Neural cell (in vitro differentiated cells): ENCODE measurements around the gene KRTAP10-2. TPM values are rescaled to one million over a fixed set of nuclear protein-coding genes. Genes with fewer than 3 reads are reported as not detected.

Source experiments
- H2AFZ ChIP-seq: fragments of 200-600, 300-800 bp; sonication (generic), shearing (Covaris generic); 2 replicates; pipeline ENCODE4 v1.6.0; 2014; ENCODE audit warnings: low read depth, mild to moderate bottlenecking, antibody characterized with exemption, low read length, moderate library complexity
- H3F3A ChIP-seq: fragments of 200-600 bp; shearing (Covaris generic); 2 replicates; pipeline ENCODE4 v1.6.1; 2016; ENCODE audit warnings: mild to moderate bottlenecking, moderate library complexity, mixed read lengths, antibody characterized with exemption, low read length; ENCODE audit not compliant: insufficient read depth, poor library complexity, severe bottlenecking
- H3K27ac ChIP-seq: fragments of 200-600, 300-800 bp; sonication (generic), shearing (Covaris generic); 2 replicates; pipeline ENCODE4 v1.5.1; 2014; ENCODE audit warnings: mild to moderate bottlenecking, low read length, moderate library complexity
- H3K27me3 ChIP-seq: fragments of 300-800, 200-600 bp; sonication (generic), shearing (Covaris generic); 2 replicates; pipeline ENCODE4 v1.6.0; 2014; ENCODE audit warnings: mild to moderate bottlenecking, low read depth, low read length, moderate library complexity; ENCODE audit not compliant: insufficient read depth
- H3K36me3 ChIP-seq: fragments of 300-800, 200-600 bp; sonication (generic), shearing (Covaris generic); 2 replicates; pipeline ENCODE4 v1.5.1; 2014; ENCODE audit warnings: mild to moderate bottlenecking, antibody characterized with exemption, low read length, moderate library complexity; ENCODE audit not compliant: insufficient read depth
- H3K4me2 ChIP-seq: fragments of 300-800, 200-600 bp; sonication (generic), shearing (Covaris generic); 2 replicates; pipeline ENCODE4 v1.6.0; 2014; ENCODE audit warnings: mild to moderate bottlenecking, low read length
- H3K4me3 ChIP-seq: fragments of 300-800, 200-600 bp; sonication (generic), shearing (Covaris generic); 2 replicates; pipeline ENCODE4 v1.5.1; 2014; ENCODE audit warnings: mild to moderate bottlenecking, low read length, moderate library complexity
- H3K79me2 ChIP-seq: fragments of 200-600 bp; shearing (Covaris generic); replicated peaks from 2 replicates; pipeline ENCODE4 v1.6.0; 2014; ENCODE audit warnings: mild to moderate bottlenecking, low read length, moderate library complexity; ENCODE audit not compliant: insufficient read depth
- H3K9ac ChIP-seq: fragments of 300-800, 200-600 bp; sonication (generic), shearing (Covaris generic); 2 replicates; pipeline ENCODE4 v1.6.1; 2016; ENCODE audit warnings: mild to moderate bottlenecking, low read length, mixed read lengths
- H3K9me2 ChIP-seq: fragments of 200-600 bp; shearing (Covaris generic); 2 replicates; pipeline ENCODE4 v1.6.1; 2016; ENCODE audit warnings: mild to moderate bottlenecking, low read length, mixed read lengths; ENCODE audit not compliant: insufficient read depth
- H3K9me3 ChIP-seq: fragments of 200-600, 300-800 bp; sonication (generic), shearing (Covaris generic); 2 replicates; pipeline ENCODE4 v1.6.1; 2016; ENCODE audit warnings: mild to moderate bottlenecking, mixed run types, low read length, moderate library complexity, mixed read lengths
- H4K20me1 ChIP-seq: fragments of 200-600 bp; shearing (Covaris generic); 2 replicates; pipeline ENCODE4 v1.6.1; 2016; ENCODE audit warnings: mild to moderate bottlenecking, mixed run types; ENCODE audit not compliant: insufficient read depth
- EP300 ChIP-seq: fragments of 450-650 bp; conservative IDR thresholded peaks from 2 replicates; pipeline ENCODE4 v1.6.1; 2014; ENCODE audit warnings: antibody characterized with exemption, mild to moderate bottlenecking, moderate library complexity; ENCODE audit not compliant: poor library complexity, severe bottlenecking
- EZH2 ChIP-seq: fragments of 200-600, 300-800 bp; shearing (Covaris generic), sonication (generic); IDR thresholded peaks from 2 replicates; pipeline ENCODE4 v1.6.1; 2014; ENCODE audit warnings: antibody characterized with exemption, low read length, borderline replicate concordance, mild to moderate bottlenecking; ENCODE audit not compliant: insufficient read depth, poor library complexity, severe bottlenecking
- MXI1 ChIP-seq: fragments of 450-650 bp; conservative IDR thresholded peaks from 2 replicates; pipeline ENCODE4 v1.6.1; 2014; ENCODE audit warnings: antibody characterized with exemption, mild to moderate bottlenecking; ENCODE audit not compliant: poor library complexity, severe bottlenecking
- POLR2AphosphoS5 ChIP-seq: IDR thresholded peaks from 2 replicates; pipeline ENCODE4 v1.6.1; 2012
- RAD21 ChIP-seq: fragments of 450-650 bp; conservative IDR thresholded peaks from 2 replicates; pipeline ENCODE4 v1.6.1; 2014; ENCODE audit warnings: antibody characterized with exemption, mild to moderate bottlenecking, moderate library complexity
- REST ChIP-seq: IDR thresholded peaks from 2 replicates; pipeline ENCODE4 v1.6.1; 2012; ENCODE audit warnings: borderline replicate concordance
- SMC3 ChIP-seq: fragments of 450-650 bp; conservative IDR thresholded peaks from 2 replicates; pipeline ENCODE4 v1.6.1; 2014; ENCODE audit warnings: antibody characterized with exemption, mild to moderate bottlenecking, moderate library complexity; ENCODE audit not compliant: poor library complexity
- TAF1 ChIP-seq: IDR thresholded peaks from 2 replicates; pipeline ENCODE4 v1.6.1; 2012; ENCODE audit warnings: low read depth
- polyA plus RNA-seq: library from polyadenylated mRNA; depleted of rRNA; stranded (reverse); fragments of >200 nt; gene quantifications from 2 replicates; pipeline ENCODE4 v1.2.3, GENCODE V29; 2014
- TF ChIP-seq, protein P1 (sequence below): fragments of 450-650 bp; IDR thresholded peaks from 2 replicates; pipeline ENCODE4 v1.5.1; 2014; ENCODE audit warnings: antibody characterized with exemption, mild to moderate bottlenecking, moderate library complexity; ENCODE audit not compliant: poor library complexity, severe bottlenecking

Gene KRTAP10-2
- polyA plus RNA-seq, 1 donor from 2014 or later: not detected

DNA sequence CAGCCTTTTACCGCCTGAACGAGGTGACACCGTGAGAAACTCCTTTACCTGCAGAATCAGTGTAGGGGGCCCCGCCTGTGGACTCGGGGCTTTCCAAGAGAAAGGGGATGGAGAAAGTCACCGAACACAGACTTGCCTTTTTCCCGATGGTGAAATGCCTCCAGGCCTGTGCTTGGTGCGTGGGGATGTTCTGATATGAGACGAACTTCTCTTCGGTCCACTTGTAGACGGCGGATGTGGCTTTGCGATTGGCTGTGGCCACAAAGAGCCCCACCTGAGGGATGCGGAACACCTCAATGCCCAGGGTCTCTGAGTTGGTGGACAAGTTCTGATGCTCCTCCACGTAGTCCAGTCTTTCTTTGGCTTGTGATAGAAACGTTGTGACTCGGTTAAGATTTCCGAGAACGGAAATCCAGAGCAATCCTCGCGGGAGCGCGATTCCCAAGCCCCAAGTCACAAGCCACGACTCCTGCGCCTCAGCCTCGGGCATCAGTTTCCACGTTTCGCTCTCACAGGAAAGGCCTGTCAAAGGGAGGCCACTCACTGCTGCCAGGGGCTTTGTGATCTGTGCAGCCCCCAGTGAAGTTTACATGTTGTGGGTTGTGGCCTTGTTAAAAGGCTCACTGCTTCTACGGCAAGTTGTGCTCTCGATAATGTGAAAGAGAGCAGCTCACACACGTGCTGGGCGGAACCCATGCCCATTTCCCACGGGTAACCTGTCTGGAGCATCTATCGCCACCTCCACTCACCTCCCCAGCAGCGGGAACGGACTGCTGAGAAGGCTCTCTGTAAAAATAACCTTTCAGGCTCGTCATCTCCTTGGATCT, 23.9 kb downstream of the KRTAP10-2 start:
- H3K27ac ChIP-seq: no peak overlapping the region
- no peaks in the 10 kb centered on the region for H3K79me2 ChIP-seq
- no peak overlapping the region for H3K4me3 ChIP-seq
- H3F3A ChIP-seq: no peaks in the 10 kb centered on the region
- H3K4me2 ChIP-seq: no peak overlapping the region
- H4K20me1 ChIP-seq: no peaks in the 10 kb centered on the region
- no peaks in the 10 kb centered on the region for H3K9me2 ChIP-seq
- H3K9me3 ChIP-seq: no peaks in the 10 kb centered on the region
- TF ChIP-seq, protein P1, sequence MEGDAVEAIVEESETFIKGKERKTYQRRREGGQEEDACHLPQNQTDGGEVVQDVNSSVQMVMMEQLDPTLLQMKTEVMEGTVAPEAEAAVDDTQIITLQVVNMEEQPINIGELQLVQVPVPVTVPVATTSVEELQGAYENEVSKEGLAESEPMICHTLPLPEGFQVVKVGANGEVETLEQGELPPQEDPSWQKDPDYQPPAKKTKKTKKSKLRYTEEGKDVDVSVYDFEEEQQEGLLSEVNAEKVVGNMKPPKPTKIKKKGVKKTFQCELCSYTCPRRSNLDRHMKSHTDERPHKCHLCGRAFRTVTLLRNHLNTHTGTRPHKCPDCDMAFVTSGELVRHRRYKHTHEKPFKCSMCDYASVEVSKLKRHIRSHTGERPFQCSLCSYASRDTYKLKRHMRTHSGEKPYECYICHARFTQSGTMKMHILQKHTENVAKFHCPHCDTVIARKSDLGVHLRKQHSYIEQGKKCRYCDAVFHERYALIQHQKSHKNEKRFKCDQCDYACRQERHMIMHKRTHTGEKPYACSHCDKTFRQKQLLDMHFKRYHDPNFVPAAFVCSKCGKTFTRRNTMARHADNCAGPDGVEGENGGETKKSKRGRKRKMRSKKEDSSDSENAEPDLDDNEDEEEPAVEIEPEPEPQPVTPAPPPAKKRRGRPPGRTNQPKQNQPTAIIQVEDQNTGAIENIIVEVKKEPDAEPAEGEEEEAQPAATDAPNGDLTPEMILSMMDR: no peak
- TF ChIP-seq REST (no peak), EP300 (no peak), EZH2 (no peak), SMC3 (no peak), TAF1 (no peak), POLR2AphosphoS5 (no peak), RAD21 (no peak), MXI1 (no peak)
- H3K36me3 ChIP-seq: no peaks in the 10 kb centered on the region
- H3K27me3 ChIP-seq: no peaks in the 10 kb centered on the region
- H2AFZ ChIP-seq: no peak overlapping the region
- H3K9ac ChIP-seq: no peak overlapping the region

- Histone ChIP-seq H3K79me2 (no peaks in the 10 kb centered on the region), H3K9ac (no peak overlapping the region), H3K27me3 (no peaks in the 10 kb centered on the region), H3K9me3 (no peaks in the 10 kb centered on the region), H3K4me3 (no peak overlapping the region), H3K36me3 (no peaks in the 10 kb centered on the region), H3F3A (no peaks in the 10 kb centered on the region), H4K20me1 (no peaks in the 10 kb centered on the region), H3K4me2 (no peak overlapping the region), H3K27ac (no peak overlapping the region), H2AFZ (no peak overlapping the region), H3K9me2 (no peaks in the 10 kb centered on the region)
- TF ChIP-seq TAF1 (no peak), POLR2AphosphoS5 (no peak), EZH2 (no peak), SMC3 (no peak), REST (no peak), EP300 (no peak), RAD21 (no peak), MXI1 (no peak)
- TF ChIP-seq, protein P1: no peak
Measured at GRCh38 chr21:44526096-44526997, 25.0 kb downstream of the KRTAP10-2 start.
